B cell (primary cell): ENCODE data around the gene TOX2.

ENCODE experiments used
- CTCF ChIP-seq: fragments of 200-600 bp; IDR thresholded peaks from one replicate; pipeline ENCODE4 v1.8.0; 2022; ENCODE audit warnings: antibody characterized with exemption, mild to moderate bottlenecking
- EZH2 ChIP-seq: IDR thresholded peaks from 2 replicates; pipeline ENCODE4 v1.6.1; 2012; ENCODE audit warnings: borderline replicate concordance, low read depth, mild to moderate bottlenecking, moderate library complexity, low read length; ENCODE audit not compliant: insufficient read depth, poor library complexity, severe bottlenecking

GRCh38 chr20:44097521-44098255 is 183.0 kb downstream of the TOX2 start:
- TF ChIP-seq CTCF (no peak), EZH2 (no peak)
